Choroid plexus epithelial cell (primary cell): ENCODE data around the gene CLSTN3.

Experiments
- DNase-seq: peaks from one replicate; pipeline ENCODE4 v3.0.0-alpha.2; 2010; ENCODE audit warnings: low read depth
- H3K4me3 ChIP-seq: 2 replicates; pipeline ENCODE4 v1.5.1; 2011; ENCODE audit warnings: low read depth, mild to moderate bottlenecking, control low read depth, low read length, moderate library complexity
- CTCF ChIP-seq: conservative IDR thresholded peaks from 2 replicates; pipeline ENCODE4 v1.5.1; 2011; ENCODE audit warnings: low read depth, mild to moderate bottlenecking, control low read depth, inconsistent platforms, low read length, moderate library complexity

CLSTN3 gene

DNA sequence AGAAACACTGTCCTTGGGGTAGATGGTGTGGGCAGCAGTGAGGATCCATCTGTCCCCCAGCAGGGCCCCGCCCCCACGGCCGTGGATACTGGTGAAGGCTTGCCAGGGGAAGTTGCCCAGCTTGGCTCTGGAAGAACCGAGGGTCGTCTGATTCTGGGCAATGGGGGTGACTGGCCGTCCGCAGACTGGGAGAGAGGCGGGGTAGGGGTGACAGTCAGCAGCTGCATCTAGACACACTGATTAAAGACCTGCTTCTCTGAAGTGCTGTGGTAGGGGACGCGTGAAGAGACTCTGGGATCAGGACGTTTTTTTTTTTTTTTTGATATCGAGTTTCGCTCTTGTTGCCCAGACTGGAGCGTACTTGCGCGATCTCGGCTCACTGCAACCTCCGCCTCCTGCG lies 33.2 kb upstream of the CLSTN3 start:
- no peak for TF ChIP-seq CTCF
- DNase-seq, result no peak
- H3K4me3 ChIP-seq, result no peak overlapping the region

DNA sequence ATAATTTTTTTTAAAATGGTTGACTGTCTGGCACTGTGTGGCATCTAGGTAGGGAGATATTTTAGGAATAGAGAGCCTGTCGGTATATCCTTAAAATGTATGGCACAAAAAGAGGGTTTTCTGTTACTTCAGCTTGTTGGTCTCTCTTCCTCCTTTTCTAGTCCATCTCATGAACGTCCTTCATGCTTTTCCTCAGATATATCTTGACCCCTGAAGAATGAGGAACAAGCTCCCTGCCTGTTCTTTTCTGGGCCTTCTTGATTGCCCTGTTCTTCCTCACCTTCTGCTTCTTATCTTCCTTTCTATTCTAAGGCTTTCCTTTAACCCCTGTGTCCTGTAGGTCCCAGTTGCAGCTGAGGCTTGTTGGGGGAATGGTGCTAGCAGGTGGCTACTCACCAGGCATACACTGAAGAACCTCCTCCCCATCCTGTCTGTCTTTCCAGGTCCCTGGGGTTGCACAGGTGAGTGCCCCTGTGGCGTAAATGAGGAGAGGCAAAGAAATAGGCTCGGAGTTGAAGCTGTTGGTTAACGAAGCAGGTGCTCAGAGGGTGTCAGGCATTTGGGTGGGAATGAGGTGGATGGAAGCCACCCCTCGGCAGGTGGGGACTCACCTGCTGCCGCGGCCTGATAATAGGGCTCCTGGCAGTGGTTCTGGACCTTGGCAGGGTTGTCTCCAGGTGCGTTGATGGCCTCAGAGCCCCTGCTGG lies 30.7 kb upstream of the CLSTN3 start:
- H3K4me3 ChIP-seq, result no peak overlapping the region
- DNase-seq, result no peak
- TF ChIP-seq CTCF, result no peak

DNA sequence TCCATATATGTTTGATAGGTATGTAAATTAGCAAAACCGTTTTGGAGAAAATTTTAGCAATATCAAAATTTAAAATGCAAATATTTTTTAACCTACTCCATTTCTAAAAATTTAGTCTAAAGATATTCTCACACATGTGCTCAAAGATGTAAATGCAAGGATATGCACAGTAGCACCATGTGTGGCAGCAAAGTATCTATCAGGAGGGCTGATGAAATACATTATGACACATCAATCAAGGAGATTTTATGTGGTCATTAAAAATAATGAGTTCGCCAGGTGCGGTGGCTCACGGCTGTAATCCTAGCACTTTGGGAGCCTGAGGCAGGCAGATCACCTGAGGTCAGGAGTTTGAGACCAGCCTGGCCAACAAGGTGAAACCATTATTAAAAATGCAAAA lies 29.9 kb upstream of the CLSTN3 start:
- no peak for DNase-seq
- TF ChIP-seq CTCF, result no peak
- no peak overlapping the region for H3K4me3 ChIP-seq

DNA sequence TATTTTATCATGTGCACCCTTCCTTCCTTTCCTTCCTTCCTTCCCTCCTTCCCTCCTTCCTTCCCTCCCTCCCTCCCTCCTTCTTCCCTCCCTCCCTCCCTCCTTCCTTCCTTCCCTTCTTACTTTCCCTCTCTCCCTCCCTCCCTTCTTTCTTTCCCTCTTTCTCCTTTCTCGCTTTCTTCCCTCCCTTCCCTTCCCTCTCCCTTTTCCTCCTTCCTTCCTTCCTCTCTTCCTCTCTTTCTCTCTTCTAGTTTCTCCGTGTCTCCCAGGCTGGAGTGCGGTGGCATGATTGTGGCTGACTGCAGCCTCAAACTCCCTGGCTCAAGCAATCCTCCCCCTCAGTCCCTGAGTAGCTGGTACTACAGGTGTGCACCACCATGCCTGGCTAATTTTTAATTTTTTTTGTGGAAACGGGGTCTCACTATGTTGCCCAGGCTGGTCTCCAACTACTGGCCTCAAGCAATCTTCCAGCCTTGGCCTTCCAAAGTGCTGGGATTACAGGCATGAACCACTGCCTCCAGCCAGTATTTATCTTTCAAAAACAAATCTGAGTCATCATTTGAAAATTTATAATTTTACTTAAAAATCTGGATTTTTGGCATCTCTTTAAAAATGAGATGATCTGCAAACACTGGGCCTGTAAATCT lies 29.0 kb upstream of the CLSTN3 start:
- H3K4me3 ChIP-seq, result no peak overlapping the region
- DNase-seq, result no peak
- TF ChIP-seq CTCF, result no peak

DNA sequence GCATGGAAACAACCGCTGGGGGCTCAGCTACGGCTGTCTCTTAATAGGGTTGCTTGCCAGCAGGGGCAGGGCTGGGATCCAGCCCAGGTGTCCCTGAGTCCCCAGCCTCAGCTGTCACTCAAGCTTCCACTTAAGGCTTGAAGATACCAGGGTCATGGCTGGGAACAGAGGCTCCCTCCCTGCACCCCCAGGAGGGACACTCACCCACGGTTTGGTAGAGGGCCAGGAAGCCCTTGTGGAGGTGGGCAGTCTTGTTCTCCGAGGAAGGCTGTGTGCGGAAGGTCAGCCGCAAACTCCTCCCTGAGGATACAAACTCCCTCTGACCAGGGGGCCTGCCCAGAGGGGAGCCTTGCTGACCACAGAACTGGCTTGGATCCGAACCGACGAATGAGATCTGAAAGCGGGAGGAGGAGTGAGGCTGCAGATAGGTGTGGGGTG lies 28.5 kb upstream of the CLSTN3 start:
- TF ChIP-seq CTCF, result peak; percentile 11
- peak; percentile 79 for DNase-seq
- no peak overlapping the region for H3K4me3 ChIP-seq

DNA sequence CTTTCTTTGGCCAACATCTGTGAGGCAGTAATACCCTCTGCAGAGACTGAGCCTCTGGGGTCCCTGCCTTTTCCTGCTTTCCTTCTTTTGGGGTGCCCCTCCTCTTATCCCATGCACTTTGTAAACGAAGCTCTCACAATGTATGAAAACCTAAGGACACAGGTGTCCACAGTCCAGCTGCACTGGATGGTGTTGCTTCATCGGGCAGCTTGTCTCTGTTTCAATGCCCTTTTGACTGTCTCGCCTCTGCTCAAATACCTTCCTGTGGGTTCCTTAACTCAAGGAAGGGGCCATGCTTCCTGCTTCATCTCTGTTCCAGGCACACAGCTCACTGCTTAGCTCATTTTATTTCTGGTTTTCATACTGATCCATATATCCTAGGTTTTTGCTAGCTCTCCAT lies 27.6 kb upstream of the CLSTN3 start:
- no peak overlapping the region for H3K4me3 ChIP-seq
- peak; percentile 21 for DNase-seq
- TF ChIP-seq CTCF, result no peak
